Transverse colon (tissue), 3 donors: ENCODE results near the gene MAPRE2.

Experiments
- EP300 ChIP-seq: sonication (generic); formaldehyde crosslinking; IDR thresholded peaks from one replicate; pipeline ENCODE4 v1.6.1; 2017; ENCODE audit warnings: antibody characterized with exemption, low read depth
- POLR2A ChIP-seq: fragments of 450-650 bp; IDR thresholded peaks from one replicate; pipeline ENCODE4 v1.6.1; 2016; ENCODE audit warnings: antibody characterized with exemption, mild to moderate bottlenecking, moderate library complexity
- TF ChIP-seq, protein P1 (sequence below), 5 experiments: fragments of 200-600 bp in 3 of 5; fragments of 450-650 bp in 2 of 5; sonication (generic) in 3 of 5; IDR thresholded peaks; 1 replicate in 2 of 5; 2 replicates in 3 of 5; pipeline ENCODE4 v1.5.1; 2016 to 2017; ENCODE audit warnings: antibody characterized with exemption in 5 of 5, inconsistent platforms in 3 of 5, mild to moderate bottlenecking in 2 of 5, moderate library complexity in 1 of 5

GRCh38 chr18:35027206-35027605 lies 14.0 kb upstream of the MAPRE2 start:
- TF ChIP-seq, protein P1, sequence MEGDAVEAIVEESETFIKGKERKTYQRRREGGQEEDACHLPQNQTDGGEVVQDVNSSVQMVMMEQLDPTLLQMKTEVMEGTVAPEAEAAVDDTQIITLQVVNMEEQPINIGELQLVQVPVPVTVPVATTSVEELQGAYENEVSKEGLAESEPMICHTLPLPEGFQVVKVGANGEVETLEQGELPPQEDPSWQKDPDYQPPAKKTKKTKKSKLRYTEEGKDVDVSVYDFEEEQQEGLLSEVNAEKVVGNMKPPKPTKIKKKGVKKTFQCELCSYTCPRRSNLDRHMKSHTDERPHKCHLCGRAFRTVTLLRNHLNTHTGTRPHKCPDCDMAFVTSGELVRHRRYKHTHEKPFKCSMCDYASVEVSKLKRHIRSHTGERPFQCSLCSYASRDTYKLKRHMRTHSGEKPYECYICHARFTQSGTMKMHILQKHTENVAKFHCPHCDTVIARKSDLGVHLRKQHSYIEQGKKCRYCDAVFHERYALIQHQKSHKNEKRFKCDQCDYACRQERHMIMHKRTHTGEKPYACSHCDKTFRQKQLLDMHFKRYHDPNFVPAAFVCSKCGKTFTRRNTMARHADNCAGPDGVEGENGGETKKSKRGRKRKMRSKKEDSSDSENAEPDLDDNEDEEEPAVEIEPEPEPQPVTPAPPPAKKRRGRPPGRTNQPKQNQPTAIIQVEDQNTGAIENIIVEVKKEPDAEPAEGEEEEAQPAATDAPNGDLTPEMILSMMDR (IDR thresholded peaks at IDR 0.05): no peak
- TF ChIP-seq EP300: no peak
- no peak for TF ChIP-seq POLR2A
